ENCODE results near the gene NNMT.

Gene NNMT

GRCh38 chr11:114263513-114264170 lies 32.6 kb upstream of the NNMT start:
- DNase-seq, result no peak

- no peak for DNase-seq
Measured at GRCh38 chr11:114264381-114264780, 31.8 kb upstream of the NNMT start.

- DNase-seq, result no peak
Measured at GRCh38 chr11:114265122-114265878, 30.9 kb upstream of the NNMT start.

- no peak for DNase-seq
Measured at GRCh38 chr11:114269498-114269897, 26.7 kb upstream of the NNMT start.

GRCh38 chr11:114270531-114271270 lies 25.5 kb upstream of the NNMT start:
- no peak for DNase-seq

- DNase-seq, result no peak
Measured at GRCh38 chr11:114271316-114271715, 24.9 kb upstream of the NNMT start.

GRCh38 chr11:114272311-114272710 lies 23.9 kb upstream of the NNMT start:
- DNase-seq, result no peak

- DNase-seq, result no peak
Measured at GRCh38 chr11:114273071-114273470, 23.1 kb upstream of the NNMT start.

GRCh38 chr11:114273890-114274635 lies 22.1 kb upstream of the NNMT start:
- DNase-seq, result no peak

GRCh38 chr11:114274637-114275036 lies 21.6 kb upstream of the NNMT start:
- no peak for DNase-seq

- no peak for DNase-seq
Measured at GRCh38 chr11:114275280-114275679, 20.9 kb upstream of the NNMT start.

- no peak for DNase-seq
Measured at GRCh38 chr11:114276077-114276476, 20.1 kb upstream of the NNMT start.

GRCh38 chr11:114277637-114278341 lies 18.4 kb upstream of the NNMT start:
- no peak for DNase-seq

- no peak for DNase-seq
Measured at GRCh38 chr11:114278342-114279065, 17.7 kb upstream of the NNMT start.

- no peak for DNase-seq
Measured at GRCh38 chr11:114279792-114280546, 16.2 kb upstream of the NNMT start.

GRCh38 chr11:114280696-114281095 lies 15.5 kb upstream of the NNMT start:
- no peak for DNase-seq

- DNase-seq, result no peak
Measured at GRCh38 chr11:114281388-114281956, 14.7 kb upstream of the NNMT start.

GRCh38 chr11:114282488-114282887 lies 13.7 kb upstream of the NNMT start:
- no peak for DNase-seq

GRCh38 chr11:114283422-114283821 lies 12.8 kb upstream of the NNMT start:
- DNase-seq, result no peak

- DNase-seq, result no peak
Measured at GRCh38 chr11:114284021-114284420, 12.2 kb upstream of the NNMT start.

- DNase-seq, result no peak
Measured at GRCh38 chr11:114284914-114285313, 11.3 kb upstream of the NNMT start.
